Smooth muscle cell (in vitro differentiated cells): ENCODE measurements around the gene RPS19. TPM values are rescaled to one million over a fixed set of nuclear protein-coding genes. Genes with fewer than 3 reads are reported as not detected.

Source experiments
- DNase-seq: peaks from one replicate; lab custom pipeline; 2025; ENCODE audit not compliant: unreplicated experiment; lab: John Stamatoyannopoulos, UW
- H2AFZ ChIP-seq: fragments of 200-600 bp; sonication (generic); 2 replicates; pipeline ENCODE4 v1.6.0; 2016; ENCODE audit warnings: antibody characterized with exemption, low read depth, mild to moderate bottlenecking
- H3F3A ChIP-seq: fragments of 200-600 bp; sonication (generic); 2 replicates; pipeline ENCODE4 v1.6.0; 2017; ENCODE audit warnings: antibody characterized with exemption, low read depth
- H3K27ac ChIP-seq: fragments of 200-600 bp; sonication (generic); 2 replicates; pipeline ENCODE4 v1.5.1; 2016; ENCODE audit warnings: low read depth, mild to moderate bottlenecking
- H3K27me3 ChIP-seq: fragments of 200-600 bp; sonication (generic); 2 replicates; pipeline ENCODE4 v1.6.1; 2016; ENCODE audit warnings: low read depth, mild to moderate bottlenecking
- H3K36me3 ChIP-seq: fragments of 200-600 bp; sonication (generic); 2 replicates; pipeline ENCODE4 v1.5.1; 2016; ENCODE audit warnings: low read depth
- H3K4me1 ChIP-seq: fragments of 200-600 bp; sonication (generic); 2 replicates; pipeline ENCODE4 v1.5.1; 2016; ENCODE audit warnings: low read depth
- H3K4me2 ChIP-seq: fragments of 200-600 bp; sonication (generic); 2 replicates; pipeline ENCODE4 v1.6.0; 2016; ENCODE audit warnings: mild to moderate bottlenecking
- H3K4me3 ChIP-seq: fragments of 200-600 bp; sonication (generic); 2 replicates; pipeline ENCODE4 v1.5.1; 2016; ENCODE audit warnings: mild to moderate bottlenecking
- H3K79me2 ChIP-seq: fragments of 200-600 bp; sonication (generic); 2 replicates; pipeline ENCODE4 v1.6.0; 2016; ENCODE audit warnings: low read depth, mild to moderate bottlenecking
- H3K9ac ChIP-seq: fragments of 200-600 bp; sonication (generic); 2 replicates; pipeline ENCODE4 v1.6.0; 2016; ENCODE audit warnings: low read depth
- H3K9me3 ChIP-seq: fragments of 200-600 bp; sonication (generic); replicated peaks from 2 replicates; pipeline ENCODE4 v1.5.1; 2016; ENCODE audit warnings: low read depth
- H4K20me1 ChIP-seq: fragments of 200-600 bp; sonication (generic); 2 replicates; pipeline ENCODE4 v1.6.0; 2016; ENCODE audit warnings: low read depth
- WGBS: methylation state at CpG from one replicate; pipeline ENCODE4 v1.1.7; 2016; ENCODE audit warnings: low lambda C conversion rate; 5-methylcytosine and 5-hydroxymethylcytosine counted together
- polyA plus RNA-seq: library from polyadenylated mRNA; unstranded; fragments of >200 nt; fragmentation: Nextera tagmentation; extraction: Ambion mirVana; gene quantifications from 2 replicates; pipeline ENCODE4 v1.2.1, GENCODE V29; 2016
- total RNA-seq: library from RNA; depleted of rRNA; stranded (reverse); fragments of >200 nt; gene quantifications from 2 replicates; pipeline ENCODE4 v1.2.3, GENCODE V29; 2014
- TF ChIP-seq, protein P1 (sequence below): fragments of 200-600 bp; sonication (generic); IDR thresholded peaks from 2 replicates; pipeline ENCODE4 v1.5.1; 2017; ENCODE audit warnings: borderline replicate concordance, mild to moderate bottlenecking, antibody characterized with exemption; ENCODE audit not compliant: insufficient read depth, poor library complexity, severe bottlenecking

RPS19 gene
- total and polyA plus RNA-seq, 2 experiments from 2014 or later = 1,345 to 2,105 TPM

DNA sequence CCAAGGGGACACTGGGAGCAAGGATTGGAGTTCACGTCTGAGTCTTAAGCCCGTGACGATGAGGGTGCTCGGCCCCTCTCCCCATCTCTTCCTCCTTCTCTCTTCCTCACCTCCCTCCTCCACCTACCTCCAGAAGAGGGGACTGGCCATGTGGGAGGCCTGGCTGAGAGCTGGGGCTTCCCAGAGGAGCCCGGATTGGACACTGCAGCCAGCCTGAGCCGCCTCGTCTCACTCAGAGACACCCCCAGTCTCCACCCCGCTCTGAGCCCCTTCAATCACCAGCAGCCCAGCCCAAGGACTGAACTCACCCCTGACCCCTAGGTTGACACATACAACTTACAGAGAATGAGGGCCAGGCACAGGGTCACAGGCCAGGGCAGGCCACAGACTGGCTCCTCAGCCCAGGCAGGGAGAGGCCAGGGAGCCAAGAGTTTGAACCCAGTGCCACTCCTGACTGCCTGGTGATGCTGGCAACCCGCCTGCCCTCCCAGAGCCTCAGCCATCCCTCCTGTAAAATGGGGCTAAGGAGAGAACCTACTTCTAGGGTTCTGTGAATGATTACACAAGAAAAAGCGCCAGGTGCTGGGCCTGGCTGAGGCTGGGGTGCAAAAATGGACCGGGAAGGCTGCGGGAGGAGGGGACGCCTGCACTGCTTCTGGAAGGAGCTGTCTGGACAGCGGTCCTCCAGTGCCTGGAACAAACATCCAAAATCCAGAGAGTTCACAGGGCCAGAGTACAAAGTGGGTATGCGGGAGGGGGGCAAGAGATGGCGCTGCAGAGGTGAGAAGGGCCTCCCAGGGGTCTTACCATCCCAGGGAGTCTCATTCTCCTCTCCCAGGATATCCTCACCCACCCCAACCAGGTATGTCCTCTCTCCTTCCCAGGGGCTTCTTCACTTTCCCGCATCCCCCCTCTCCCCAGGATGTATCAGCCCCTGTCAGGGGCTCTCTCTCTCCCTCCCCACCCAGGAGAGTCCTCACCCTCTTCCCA is 18.2 kb downstream of the RPS19 start:
- Histone ChIP-seq H3K4me3 (no peak overlapping the region), H3K27me3 (peaks cover 3% of the 10 kb centered on the region), H2AFZ (no peak overlapping the region), H3F3A (peaks cover 16% of the 10 kb centered on the region), H3K4me1 (no peaks in the 10 kb centered on the region), H3K9ac (no peak overlapping the region), H3K27ac (no peak overlapping the region), H3K9me3 (no peaks in the 10 kb centered on the region), H4K20me1 (peaks cover 4% of the 10 kb centered on the region), H3K36me3 (no peaks in the 10 kb centered on the region), H3K79me2 (no peaks in the 10 kb centered on the region), H3K4me2 (no peak overlapping the region)
- TF ChIP-seq, protein P1, sequence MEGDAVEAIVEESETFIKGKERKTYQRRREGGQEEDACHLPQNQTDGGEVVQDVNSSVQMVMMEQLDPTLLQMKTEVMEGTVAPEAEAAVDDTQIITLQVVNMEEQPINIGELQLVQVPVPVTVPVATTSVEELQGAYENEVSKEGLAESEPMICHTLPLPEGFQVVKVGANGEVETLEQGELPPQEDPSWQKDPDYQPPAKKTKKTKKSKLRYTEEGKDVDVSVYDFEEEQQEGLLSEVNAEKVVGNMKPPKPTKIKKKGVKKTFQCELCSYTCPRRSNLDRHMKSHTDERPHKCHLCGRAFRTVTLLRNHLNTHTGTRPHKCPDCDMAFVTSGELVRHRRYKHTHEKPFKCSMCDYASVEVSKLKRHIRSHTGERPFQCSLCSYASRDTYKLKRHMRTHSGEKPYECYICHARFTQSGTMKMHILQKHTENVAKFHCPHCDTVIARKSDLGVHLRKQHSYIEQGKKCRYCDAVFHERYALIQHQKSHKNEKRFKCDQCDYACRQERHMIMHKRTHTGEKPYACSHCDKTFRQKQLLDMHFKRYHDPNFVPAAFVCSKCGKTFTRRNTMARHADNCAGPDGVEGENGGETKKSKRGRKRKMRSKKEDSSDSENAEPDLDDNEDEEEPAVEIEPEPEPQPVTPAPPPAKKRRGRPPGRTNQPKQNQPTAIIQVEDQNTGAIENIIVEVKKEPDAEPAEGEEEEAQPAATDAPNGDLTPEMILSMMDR = no peak
- DNase-seq = no peak
- WGBS = 85% methylated on average over 17 of the region's 17 CpGs

DNA sequence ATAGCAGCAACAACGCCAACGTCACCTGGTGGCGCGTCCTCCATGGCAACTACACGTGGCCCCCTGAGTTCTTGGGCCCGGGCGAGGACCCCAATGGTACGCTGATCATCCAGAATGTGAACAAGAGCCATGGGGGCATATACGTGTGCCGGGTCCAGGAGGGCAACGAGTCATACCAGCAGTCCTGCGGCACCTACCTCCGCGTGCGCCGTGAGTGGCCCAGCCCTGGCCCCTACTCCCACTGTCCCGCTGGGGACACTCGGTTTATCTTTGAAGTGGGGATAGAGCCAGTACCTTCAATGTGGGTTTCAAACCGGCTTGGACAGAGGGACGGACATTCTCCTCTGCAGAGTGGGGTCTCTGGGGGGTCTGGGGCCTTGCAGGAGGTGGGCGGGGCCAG is 19.0 kb downstream of the RPS19 start:
- no peak overlapping the region for H2AFZ ChIP-seq
- no peak overlapping the region for H3K4me2 ChIP-seq
- peaks cover 13% of the 10 kb centered on the region for H3F3A ChIP-seq
- no peak overlapping the region for H3K27ac ChIP-seq
- H3K27me3 ChIP-seq = peaks cover 3% of the 10 kb centered on the region
- WGBS = 90% methylated on average over 20 of the region's 21 CpGs
- H3K36me3 ChIP-seq = no peaks in the 10 kb centered on the region
- no peaks in the 10 kb centered on the region for H3K4me1 ChIP-seq
- H3K79me2 ChIP-seq = no peaks in the 10 kb centered on the region
- TF ChIP-seq, protein P1 = no peak
- DNase-seq = no peak
- H3K9me3 ChIP-seq = no peaks in the 10 kb centered on the region
- no peak overlapping the region for H3K9ac ChIP-seq
- H3K4me3 ChIP-seq = no peak overlapping the region
- no peaks in the 10 kb centered on the region for H4K20me1 ChIP-seq

DNA sequence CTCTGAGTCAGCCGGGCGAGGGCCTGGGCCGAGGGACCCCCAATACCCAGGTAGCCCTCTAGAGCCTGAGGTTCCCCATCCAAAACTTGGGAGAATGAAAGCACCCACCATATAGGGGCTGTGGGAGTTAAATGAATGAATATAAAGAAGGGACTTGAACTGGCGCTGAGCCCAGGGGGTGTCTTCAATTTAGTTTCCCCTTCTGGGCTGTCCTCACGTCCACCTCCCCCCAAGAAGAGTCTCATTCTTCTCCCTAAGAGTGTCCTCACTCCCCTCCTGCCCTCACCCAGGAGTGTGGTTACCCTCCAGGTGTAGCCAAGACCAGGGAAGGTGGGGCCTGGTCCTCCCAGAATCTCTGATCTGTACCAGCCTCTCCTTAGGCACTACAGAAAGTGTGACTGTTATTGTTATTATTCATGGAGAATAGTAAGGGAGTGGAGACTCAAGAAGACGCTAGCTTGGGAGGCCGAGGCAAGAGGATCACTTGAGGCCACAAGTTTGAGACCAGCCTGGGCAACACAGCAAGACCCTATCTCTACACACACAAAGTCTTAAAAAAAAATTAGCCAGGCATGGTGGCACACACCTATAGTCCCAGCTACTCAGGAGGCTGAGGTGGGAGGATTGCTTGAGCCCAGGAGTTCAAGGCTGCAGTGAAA is 19.7 kb downstream of the RPS19 start:
- Histone ChIP-seq H3K27me3 (peaks cover 3% of the 10 kb centered on the region), H3K4me3 (no peak overlapping the region), H3K27ac (no peak overlapping the region), H3K4me1 (no peaks in the 10 kb centered on the region), H3K79me2 (peaks cover 5% of the 10 kb centered on the region), H4K20me1 (no peaks in the 10 kb centered on the region), H3K9ac (no peak overlapping the region), H3K36me3 (no peaks in the 10 kb centered on the region), H3F3A (peaks cover 13% of the 10 kb centered on the region), H3K9me3 (no peaks in the 10 kb centered on the region), H3K4me2 (no peak overlapping the region), H2AFZ (no peak overlapping the region)
- TF ChIP-seq, protein P1 = no peak
- 84% methylated on average over 7 of the region's 7 CpGs for WGBS
- no peak for DNase-seq
